IMR-90 (cell line): ENCODE results near the gene WASL. TPM values are rescaled to one million over a fixed set of nuclear protein-coding genes. Genes with fewer than 3 reads are reported as not detected.

Experiments used
- ATAC-seq: fragments of 200-7000 bp; cut with Tn5 transposase; 2 replicates; pipeline ENCODE4 v1.9.1; 2020; ENCODE audit warnings: low read depth, mild to moderate bottlenecking, moderate library complexity
- BruUV-seq: library from RNA; stranded (reverse); fragments of 400-500 nt; replicated peaks from 2 replicates; lab custom pipeline; 2021; lab: Mats Ljungman, UMichigan
- CTCF ChIA-PET: fragments of 300-600 bp; formaldehyde crosslinking; extraction: SDS; loops from one replicate; lab custom pipeline; 2021; ENCODE audit warnings: antibody characterized with exemption; lab: Yijun Ruan, JAX
- POLR2A ChIA-PET: fragments of 300-600 bp; sonication (Branson Sonifier 250); formaldehyde crosslinking; loops from one replicate; lab custom pipeline; 2022; ENCODE audit warnings: antibody characterized with exemption; ENCODE audit not compliant: unreplicated experiment; lab: Charles Lee
- DNase-seq: peaks from one replicate; pipeline ENCODE4 v3.0.0; 2013
- H2AFZ ChIP-seq: replicated peaks from 2 replicates; pipeline ENCODE3; 2013; ENCODE audit warnings: low read length, mild to moderate bottlenecking; ENCODE audit not compliant: poor library complexity
- H2AK5ac ChIP-seq: 2 replicates; pipeline ENCODE4 v1.6.1; 2013; ENCODE audit warnings: low read depth, low read length, inconsistent platforms
- H2AK9ac ChIP-seq: replicated peaks from 2 replicates; pipeline ENCODE3; 2013; ENCODE audit warnings: mild to moderate bottlenecking, low read depth, low read length, moderate library complexity; ENCODE audit not compliant: poor library complexity
- H2BK120ac ChIP-seq: 2 replicates; pipeline ENCODE4 v1.6.1; 2013; ENCODE audit warnings: low read depth, low read length, inconsistent platforms
- H2BK15ac ChIP-seq: 3 replicates; pipeline ENCODE4 v1.6.1; 2013; ENCODE audit warnings: low read depth, low read length, inconsistent platforms
- H2BK20ac ChIP-seq: 2 replicates; pipeline ENCODE4 v1.6.1; 2013; ENCODE audit warnings: low read depth, mild to moderate bottlenecking, inconsistent platforms, low read length, moderate library complexity
- H2BK5ac ChIP-seq: 2 replicates; pipeline ENCODE4 v1.6.1; 2013; ENCODE audit warnings: mild to moderate bottlenecking, low read depth, low read length, inconsistent platforms; ENCODE audit not compliant: poor library complexity, severe bottlenecking
- H3K14ac ChIP-seq: replicated peaks from 2 replicates; pipeline ENCODE4 v1.6.1; 2013; ENCODE audit warnings: low read depth, low read length, inconsistent platforms
- H3K18ac ChIP-seq: 2 replicates; pipeline ENCODE4 v1.6.1; 2013; ENCODE audit warnings: low read depth, low read length, control low read depth
- H3K23ac ChIP-seq: 2 replicates; pipeline ENCODE4 v1.6.1; 2013; ENCODE audit warnings: low read depth, low read length, inconsistent platforms
- H3K27ac ChIP-seq: 2 replicates; pipeline ENCODE4 v1.5.1; 2013; ENCODE audit warnings: mild to moderate bottlenecking, control low read depth, low read length; ENCODE audit not compliant: insufficient read depth
- H3K27me3 ChIP-seq: 2 replicates; pipeline ENCODE4 v1.6.1; 2013; ENCODE audit warnings: low read length; ENCODE audit not compliant: control insufficient read depth, insufficient read depth
- H3K36me3 ChIP-seq: 2 replicates; pipeline ENCODE4 v1.6.1; 2013; ENCODE audit warnings: low read length, mixed read lengths; ENCODE audit not compliant: control insufficient read depth, insufficient read depth
- H3K4ac ChIP-seq: 2 replicates; pipeline ENCODE4 v1.6.1; 2013; ENCODE audit warnings: low read depth, low read length, inconsistent platforms
- H3K4me1 ChIP-seq: 2 replicates; pipeline ENCODE4 v1.6.1; 2013; ENCODE audit warnings: low read length, mixed read lengths; ENCODE audit not compliant: control insufficient read depth, insufficient read depth
- H3K4me2 ChIP-seq: 2 replicates; pipeline ENCODE4 v1.6.1; 2013; ENCODE audit warnings: low read depth, mild to moderate bottlenecking, control low read depth, low read length, moderate library complexity
- H3K4me3 ChIP-seq: 2 replicates; pipeline ENCODE4 v1.5.1; 2013; ENCODE audit warnings: low read depth, mild to moderate bottlenecking, control low read depth, low read length, moderate library complexity; ENCODE audit not compliant: insufficient read depth
- H3K56ac ChIP-seq: 2 replicates; pipeline ENCODE4 v1.6.1; 2013; ENCODE audit warnings: low read length, inconsistent platforms; ENCODE audit not compliant: insufficient read depth; ENCODE audit errors: extremely low read depth
- H3K79me1 ChIP-seq, 2 experiments: 2 replicates each; pipeline ENCODE4 v1.6.1; 2013; ENCODE audit warnings: low read length in 2 of 2, inconsistent platforms in 1 of 2, low read depth in 1 of 2
- H3K9ac ChIP-seq: 2 replicates; pipeline ENCODE4 v1.6.1; 2013; ENCODE audit warnings: low read depth, low read length, control low read depth
- H3K9me1 ChIP-seq: 2 replicates; pipeline ENCODE4 v1.6.1; 2013; ENCODE audit warnings: low read length, inconsistent platforms; ENCODE audit not compliant: insufficient read depth
- H3K9me3 ChIP-seq: 2 replicates; pipeline ENCODE4 v1.6.1; 2013; ENCODE audit warnings: low read length; ENCODE audit not compliant: control insufficient read depth, insufficient read depth
- H4K20me1 ChIP-seq: 2 replicates; pipeline ENCODE4 v1.6.1; 2013; ENCODE audit warnings: low read length, inconsistent platforms; ENCODE audit not compliant: insufficient read depth
- H4K5ac ChIP-seq: 2 replicates; pipeline ENCODE4 v1.6.1; 2013; ENCODE audit warnings: mild to moderate bottlenecking, low read depth, low read length, control low read depth
- H4K8ac ChIP-seq, 2 experiments: 2 replicates each; pipeline ENCODE4 v1.6.1; 2013; ENCODE audit warnings: low read depth in 2 of 2, low read length in 2 of 2, control low read depth in 1 of 2, inconsistent platforms in 1 of 2
- H4K91ac ChIP-seq: 2 replicates; pipeline ENCODE4 v1.6.1; 2013; ENCODE audit warnings: low read depth, low read length, inconsistent platforms; ENCODE audit not compliant: insufficient read depth
- BHLHE40 ChIP-seq: fragments of 150-350 bp; IDR thresholded peaks from 2 replicates; pipeline ENCODE4 v1.6.1; 2016; ENCODE audit warnings: mild to moderate bottlenecking, low read depth, low read length
- CEBPB ChIP-seq: IDR thresholded peaks from 2 replicates; pipeline ENCODE4 v1.6.1; 2012; ENCODE audit warnings: low read depth, low read length, improper control_type of control experiment
- MAFK ChIP-seq: IDR thresholded peaks from 2 replicates; pipeline ENCODE4 v1.6.1; 2012; ENCODE audit warnings: low read depth, low read length, improper control_type of control experiment
- POLR2A ChIP-seq: IDR thresholded peaks from 2 replicates; pipeline ENCODE4 v1.6.1; 2012; ENCODE audit warnings: mild to moderate bottlenecking, low read depth, low read length
- USF2 ChIP-seq: fragments of 150-350 bp; IDR thresholded peaks from 2 replicates; pipeline ENCODE4 v1.6.1; 2017; ENCODE audit warnings: mild to moderate bottlenecking, antibody characterized with exemption, low read length, low read depth
- WGBS, 2 experiments: methylation state at CpG; one replicate each; pipeline versions ENCODE4 v1.1.5 to v1.1.7; 2013; ENCODE audit warnings: missing lambda C conversion rate in 2 of 2; ENCODE audit not compliant: insufficient read length in 1 of 2; ENCODE audit errors: extremely low coverage in 2 of 2; 5-methylcytosine and 5-hydroxymethylcytosine counted together
- dilution Hi-C: fragments of 300-500 bp; cut with HindIII; formaldehyde crosslinking; loops from one replicate; pipeline ENCODE4 v1.14.3; 2018; ENCODE audit warnings: low sequenced_read_pairs; ENCODE audit not compliant: unreplicated experiment
- in situ Hi-C: fragments of 300-500 bp; cut with MboI; formaldehyde crosslinking; loops from 3 replicates; pipeline ENCODE4 v1.14.3; 2019; ENCODE audit warnings: low sequenced_read_pairs, inconsistent platforms, mixed read lengths
- intact Hi-C: fragments of 100-400 bp; cut with micrococcal nuclease; formaldehyde crosslinking; loops from 2 replicates; pipeline ENCODE4 v1.10.0; 2022
- polyA plus RNA-seq, 3 experiments: library from polyadenylated mRNA; depleted of rRNA; stranded (reverse); fragments of >200 nt; gene quantifications; 2 replicates each; pipeline ENCODE4 v1.2.3, GENCODE V29; 2012; ENCODE audit warnings: low replicate concordance in 1 of 3
- total RNA-seq: library from RNA; depleted of rRNA; stranded (reverse); fragments of >200 nt; gene quantifications from 2 replicates; pipeline ENCODE4 v1.2.3, GENCODE V29; 2012
- TF ChIP-seq, protein P1 (sequence below): fragments of 150-350 bp; IDR thresholded peaks from 2 replicates; pipeline ENCODE4 v1.6.1; 2016; ENCODE audit warnings: low read depth, mild to moderate bottlenecking, low read length, moderate library complexity, borderline replicate concordance

WASL gene
- total and polyA plus RNA-seq, 2 of the 4 experiments (the other 2 are of a cell fraction): 2.3 to 7.9 TPM

DNA sequence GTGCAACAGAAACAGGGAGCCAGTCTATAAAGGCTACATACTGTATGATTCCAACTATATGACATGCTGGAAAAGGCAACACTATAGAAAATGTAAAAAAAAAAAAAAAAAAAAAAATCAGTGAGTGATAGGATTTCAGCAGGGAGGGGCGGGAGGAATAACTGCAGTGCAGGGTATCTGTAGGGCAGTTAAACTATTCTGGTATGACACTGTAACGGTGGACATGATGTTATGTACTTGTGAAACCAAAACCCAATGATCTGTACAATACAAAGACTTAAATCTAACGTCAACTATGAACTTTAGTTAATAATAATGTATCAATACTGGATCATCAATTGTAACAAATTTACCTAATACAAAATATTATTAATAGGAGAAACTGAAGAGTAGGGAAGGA is 14.3 kb downstream of the WASL start:
- intact Hi-C loops: no loop called here
- BruUV-seq: no TSS peak

More for the DNA sequence above, 14.3 kb downstream of the WASL start:
- Histone ChIP-seq H3K9me3 (no peaks in the 10 kb centered on the region), H2BK120ac (no peak overlapping the region), H3K4me3 (no peak overlapping the region), H3K27me3 (no peaks in the 10 kb centered on the region), H2AK5ac (no peak overlapping the region), H2AK9ac (no peak overlapping the region), H3K4me2 (no peak overlapping the region), H4K20me1 (peaks cover 29% of the 10 kb centered on the region; the same call in 1 of the 2 replicates), H3K18ac (no peak overlapping the region), H2BK5ac (no peak overlapping the region), H2AFZ (no peak overlapping the region), H4K5ac (no peak overlapping the region), H3K4ac (no peak overlapping the region), H2BK15ac (no peak overlapping the region), H3K27ac (no peak overlapping the region), H3K56ac (no peak overlapping the region), H3K79me1 (peaks cover 3 to 36% of the 10 kb centered on the region in 2 experiments), H2BK20ac (no peak overlapping the region), H3K23ac (no peak overlapping the region), H3K9ac (no peak overlapping the region), H4K8ac (no peak overlapping the region), H4K91ac (no peak overlapping the region), H3K4me1 (no peaks in the 10 kb centered on the region), H3K36me3 (no peaks in the 10 kb centered on the region), H3K9me1 (no peaks in the 10 kb centered on the region; the same call in 1 of the 2 replicates), H3K14ac (no peak overlapping the region)
- TF ChIP-seq POLR2A (no peak), MAFK (no peak), CEBPB (no peak), BHLHE40 (no peak), USF2 (no peak)
- TF ChIP-seq, protein P1, sequence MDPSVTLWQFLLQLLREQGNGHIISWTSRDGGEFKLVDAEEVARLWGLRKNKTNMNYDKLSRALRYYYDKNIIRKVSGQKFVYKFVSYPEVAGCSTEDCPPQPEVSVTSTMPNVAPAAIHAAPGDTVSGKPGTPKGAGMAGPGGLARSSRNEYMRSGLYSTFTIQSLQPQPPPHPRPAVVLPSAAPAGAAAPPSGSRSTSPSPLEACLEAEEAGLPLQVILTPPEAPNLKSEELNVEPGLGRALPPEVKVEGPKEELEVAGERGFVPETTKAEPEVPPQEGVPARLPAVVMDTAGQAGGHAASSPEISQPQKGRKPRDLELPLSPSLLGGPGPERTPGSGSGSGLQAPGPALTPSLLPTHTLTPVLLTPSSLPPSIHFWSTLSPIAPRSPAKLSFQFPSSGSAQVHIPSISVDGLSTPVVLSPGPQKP: no peak
- ATAC-seq (no peak), DNase-seq (no peak)
- in situ Hi-C loops (no loop called here), dilution Hi-C loops (no loop called here)
- no CpG with 5 or more reads among the region's 3 CpGs for WGBS, 2 experiments
- CTCF ChIA-PET: interaction anchor here (0.9 kb wide), 1 partner anchor 14 kb away, joined by 3 read pairs; no protein-coding TSS in a partner anchor
- POLR2A ChIA-PET: interaction anchor here (0.6 kb wide), 2 partner anchors 12 to 14 kb away, joined by 7 to 27 read pairs; partner anchors contain the start of gene WASL
